ENCODE data around the gene CERS6.
A peak's percentile ranks its signal among the peaks of the same experiment; 100 is the strongest.

The CERS6 gene

DNA sequence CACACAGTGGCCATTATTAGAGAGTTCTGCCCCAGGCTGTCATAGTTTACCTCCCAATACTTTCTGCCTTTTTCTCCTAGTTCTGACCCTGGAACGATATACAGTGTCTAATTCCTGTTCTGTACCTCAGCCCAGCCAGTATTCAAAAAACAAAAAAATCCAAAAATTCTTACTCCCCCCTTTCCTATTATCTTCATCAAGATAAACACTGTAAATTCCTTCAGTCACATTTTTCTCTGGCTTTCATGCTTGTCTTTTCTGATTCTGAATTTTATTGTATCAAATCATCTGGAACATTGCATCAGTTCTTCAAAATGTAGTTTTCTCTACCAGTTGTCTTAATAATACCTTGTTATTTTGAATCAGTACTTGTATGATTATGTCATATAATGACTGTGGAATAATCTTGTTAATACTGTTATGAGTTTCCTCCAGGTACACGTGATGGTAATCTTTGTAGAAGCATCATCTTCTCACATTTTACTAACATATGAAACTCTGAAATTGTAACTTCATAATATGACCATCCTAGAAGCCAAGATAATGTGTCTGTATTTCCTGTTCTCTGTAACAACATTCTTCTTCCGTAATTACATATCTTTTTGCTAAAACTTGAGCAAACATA lies 267.3 kb downstream of the CERS6 start:
- DNase-seq (ENCODE audit: low read depth in 2 of 3, low spot score in 1 of 3) = no peak

GRCh38 chr2:168726375-168726774 lies 270.3 kb downstream of the CERS6 start:
- no peak for DNase-seq (ENCODE audit: low read depth in 2 of 3, low spot score in 1 of 3)

DNA sequence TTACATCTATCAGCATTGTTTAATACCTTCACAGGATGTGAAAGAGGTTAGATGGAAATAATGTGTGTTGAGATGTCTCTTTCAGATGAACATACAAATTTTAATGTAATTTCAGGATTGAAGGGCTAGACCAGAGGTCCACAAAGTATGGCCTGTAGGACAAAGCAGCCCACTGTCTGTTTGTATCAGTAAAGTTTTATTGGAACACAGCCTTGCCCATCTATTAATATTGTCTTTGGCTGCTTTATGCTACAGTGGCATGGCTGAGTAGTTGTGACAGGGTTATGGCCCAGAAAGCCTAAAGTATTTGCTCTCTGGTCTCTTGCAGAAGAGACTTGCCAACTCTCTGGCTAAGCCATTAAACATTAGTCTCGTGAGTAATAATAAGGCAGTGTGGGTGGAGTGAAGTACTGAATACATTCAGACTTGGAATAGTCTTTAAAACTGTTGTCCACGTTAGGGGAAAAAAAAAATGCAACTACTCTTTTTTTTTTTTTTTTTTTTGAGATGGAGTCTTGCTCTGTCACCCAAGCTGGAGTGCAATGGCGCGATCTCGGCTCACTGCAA lies 271.9 kb downstream of the CERS6 start:
- DNase-seq (ENCODE audit: low read depth in 2 of 3, low spot score in 1 of 3) = no peak

GRCh38 chr2:168729455-168729854 lies 273.4 kb downstream of the CERS6 start:
- no peak for DNase-seq (ENCODE audit: low read depth in 2 of 3, low spot score in 1 of 3)

- no peak for DNase-seq (ENCODE audit: low read depth in 2 of 3, low spot score in 1 of 3)
Measured at GRCh38 chr2:168730344-168730743, 274.3 kb downstream of the CERS6 start.

GRCh38 chr2:168731002-168731401 lies 274.9 kb downstream of the CERS6 start:
- DNase-seq (ENCODE audit: low read depth in 2 of 3, low spot score in 1 of 3) = no peak

- no peak for DNase-seq (ENCODE audit: low read depth in 2 of 3, low spot score in 1 of 3)
Measured at GRCh38 chr2:168731616-168732015, 275.5 kb downstream of the CERS6 start.

GRCh38 chr2:168732100-168732499 lies 276.0 kb downstream of the CERS6 start:
- DNase-seq (ENCODE audit: low read depth in 2 of 3, low spot score in 1 of 3) = no peak

DNA sequence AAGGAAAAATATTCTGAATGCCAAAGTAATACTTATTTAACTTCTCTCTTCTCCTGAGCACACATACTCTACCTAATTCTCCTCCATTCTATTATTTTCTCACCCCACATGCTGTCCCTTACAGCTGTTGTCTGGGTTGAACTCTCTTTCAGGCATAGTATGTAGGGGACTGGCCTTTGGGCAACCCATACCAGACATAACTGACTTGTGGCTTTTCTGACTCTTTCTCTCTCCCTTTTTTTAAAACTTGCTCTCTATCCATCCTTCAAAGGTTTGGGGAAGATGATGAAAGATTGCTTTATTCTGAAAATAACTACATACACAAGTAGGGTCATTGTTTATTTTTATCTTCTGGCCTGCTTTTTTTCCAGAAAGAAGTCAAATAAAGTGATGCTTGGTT lies 276.4 kb downstream of the CERS6 start:
- DNase-seq (ENCODE audit: low read depth in 2 of 3, low spot score in 1 of 3) = no peak

- no peak for DNase-seq (ENCODE audit: low read depth in 2 of 3, low spot score in 1 of 3)
Measured at GRCh38 chr2:168734199-168734760, 278.2 kb downstream of the CERS6 start.

GRCh38 chr2:168736649-168737445 lies 280.8 kb downstream of the CERS6 start:
- no peak for DNase-seq (ENCODE audit: low read depth in 2 of 3, low spot score in 1 of 3)

DNA sequence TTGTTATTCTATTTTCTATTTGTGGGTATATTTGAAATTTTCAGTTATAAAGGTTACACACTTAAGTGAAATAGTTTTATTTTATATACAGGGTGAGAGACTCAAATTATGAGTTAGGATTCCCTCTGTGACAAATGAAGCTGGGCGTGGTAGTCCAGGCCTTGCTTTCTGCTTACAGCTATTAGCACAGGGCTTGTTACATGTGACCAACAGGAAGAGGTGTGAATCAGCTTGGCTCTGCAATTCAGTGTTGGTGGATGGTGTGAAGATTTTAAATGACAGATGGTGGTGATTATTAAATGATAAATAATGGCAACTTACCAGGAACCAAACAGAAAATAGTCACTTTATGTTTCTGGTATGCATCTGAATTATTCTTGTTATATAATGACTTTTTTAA lies 282.0 kb downstream of the CERS6 start:
- DNase-seq (ENCODE audit: low read depth in 2 of 3, low spot score in 1 of 3) = no peak

DNA sequence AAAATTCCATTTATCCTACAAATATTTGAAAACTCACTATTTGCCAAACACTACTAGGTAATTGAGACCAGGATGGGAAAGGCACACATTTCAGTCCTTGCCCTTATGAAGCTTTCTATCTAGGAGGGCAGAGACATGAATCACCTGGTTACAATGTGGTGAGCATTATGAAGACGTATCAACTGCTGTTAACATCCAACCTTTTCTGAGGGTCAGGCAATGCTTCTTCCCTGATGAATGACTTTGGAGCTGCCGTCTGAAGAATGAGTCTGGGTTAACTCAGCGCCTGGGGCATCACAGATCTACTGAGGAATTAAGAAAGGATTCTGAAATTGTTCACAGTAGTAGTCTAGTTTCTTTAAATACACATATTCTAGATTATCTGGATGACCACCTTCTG lies 284.3 kb downstream of the CERS6 start:
- no peak for DNase-seq (ENCODE audit: low read depth in 2 of 3, low spot score in 1 of 3)

- DNase-seq (ENCODE audit: low read depth in 2 of 3, low spot score in 1 of 3) = no peak
Measured at GRCh38 chr2:168740788-168741187, 284.7 kb downstream of the CERS6 start.

- no peak for DNase-seq (ENCODE audit: low read depth in 2 of 3, low spot score in 1 of 3)
Measured at GRCh38 chr2:168742258-168742932, 286.3 kb downstream of the CERS6 start.

GRCh38 chr2:168744844-168745243 lies 288.8 kb downstream of the CERS6 start:
- DNase-seq (ENCODE audit: low read depth in 2 of 3, low spot score in 1 of 3) = no peak

DNA sequence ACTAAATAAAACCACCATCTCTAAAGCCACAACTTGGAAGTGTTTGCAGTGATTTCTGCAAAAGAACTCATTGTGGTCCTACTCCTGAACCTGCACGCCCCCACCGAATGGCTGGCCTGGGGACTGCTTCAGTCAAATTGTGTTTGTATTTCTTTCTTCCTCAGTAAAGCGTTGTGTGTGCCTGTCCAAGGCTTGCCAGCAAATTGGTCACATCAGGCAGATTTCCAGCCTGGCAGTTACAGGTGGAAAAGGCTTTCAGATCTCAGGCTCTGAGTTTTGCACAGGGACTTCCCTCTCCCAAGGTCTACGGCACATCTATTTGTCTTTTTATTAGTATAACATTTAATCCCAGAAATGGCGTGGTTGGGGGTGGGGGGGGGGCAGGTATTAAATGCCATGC lies 292.4 kb downstream of the CERS6 start:
- no peak for DNase-seq (ENCODE audit: low read depth in 2 of 3, low spot score in 1 of 3)

- DNase-seq (ENCODE audit: low read depth in 2 of 3, low spot score in 1 of 3) = no peak
Measured at GRCh38 chr2:168749297-168749696, 293.2 kb downstream of the CERS6 start.

- DNase-seq (ENCODE audit: low read depth in 2 of 3, low spot score in 1 of 3) = peak in 1 of 3 donors; percentile 14
Measured at GRCh38 chr2:168751104-168751740, 295.1 kb downstream of the CERS6 start.

- DNase-seq (ENCODE audit: low read depth in 2 of 3, low spot score in 1 of 3) = no peak
Measured at GRCh38 chr2:168752361-168752760, 296.3 kb downstream of the CERS6 start.

DNA sequence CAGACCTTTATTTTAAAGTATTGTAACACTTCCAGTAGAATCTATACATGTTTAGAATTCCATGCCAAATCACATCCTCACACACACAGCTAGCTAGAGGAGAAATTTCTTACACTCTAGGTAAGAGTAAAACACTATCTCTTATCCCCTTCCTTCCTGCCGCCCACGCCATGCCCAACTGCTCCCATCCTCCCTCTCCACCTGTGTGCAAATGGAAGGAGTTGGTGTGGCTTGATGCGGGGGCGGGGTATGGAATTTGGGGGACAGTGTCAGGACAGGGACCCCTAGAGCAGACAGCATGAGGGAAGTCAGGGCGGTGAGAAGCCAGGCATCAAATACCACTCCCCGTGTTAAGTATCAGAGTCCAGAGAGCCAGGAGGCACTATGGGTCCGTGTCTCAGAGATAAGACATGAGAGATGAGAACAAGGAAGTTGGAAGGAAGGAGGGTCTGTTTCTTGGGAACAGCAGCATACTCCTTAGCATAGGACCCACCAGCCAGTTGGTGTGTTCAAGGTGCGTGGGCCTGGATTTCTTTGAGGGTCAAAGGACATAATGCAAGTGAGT lies 297.8 kb downstream of the CERS6 start:
- DNase-seq (ENCODE audit: low read depth in 2 of 3, low spot score in 1 of 3) = no peak
